Panc1 (cell line): Measurements from ENCODE around the gene ELAVL1.

Experiments
- CTCF ChIP-seq: fragments of 450-650 bp; IDR thresholded peaks from 2 replicates; pipeline ENCODE4 v1.5.1; 2017; ENCODE audit warnings: mild to moderate bottlenecking
- POLR2AphosphoS5 ChIP-seq: IDR thresholded peaks from 2 replicates; pipeline ENCODE4 v1.6.1; 2012; ENCODE audit warnings: mild to moderate bottlenecking, low read depth, low read length, moderate library complexity
- REST ChIP-seq, 2 experiments: IDR thresholded peaks; 2 replicates each; pipeline ENCODE4 v1.6.1; 2011 to 2012; ENCODE audit warnings: low read depth in 2 of 2, control low read depth in 1 of 2, low read length in 1 of 2, mild to moderate bottlenecking in 1 of 2, moderate library complexity in 1 of 2; ENCODE audit not compliant: insufficient read depth in 1 of 2

- TF ChIP-seq POLR2AphosphoS5: no peak
- no peak for TF ChIP-seq CTCF
- TF ChIP-seq REST (IDR thresholded peaks at IDR 0.05; ENCODE audit: insufficient read depth in 1 of 2, low read depth in 2 of 2, low read length in 1 of 2): no peak
These were observed 25.5 kb upstream of the ELAVL1 start for GRCh38 chr19:8030960-8031359.
